Measurements from ENCODE around the gene POLR3C.

- TF ChIP-seq POLR2A (IDR thresholded peaks at IDR 0.05) (peak in 1 of 2 donors; percentile 16), CTCF (IDR thresholded peaks at IDR 0.05) (peak; percentile 79 to 91 (median 86))
These were observed 21.6 kb downstream of the POLR3C start, which contains the start of gene NUDT17 for GRCh38 chr1:145845514-145846161.
